ENCODE data around the gene CAPN14.

- TF ChIP-seq CTCF (IDR thresholded peaks at IDR 0.05) (no peak), POLR2A (IDR thresholded peaks at IDR 0.05) (no peak)
Measured at GRCh38 chr2:31208240-31208639, 9.1 kb downstream of the CAPN14 start.

All from sigmoid colon (tissue), 3 donors.